KMS-11 (cell line): ENCODE measurements around the gene NR3C1.

Source experiments
- H2AFZ ChIP-seq: fragments of 200-600 bp; sonication (generic); 2 replicates; pipeline ENCODE4 v1.6.1; 2016; ENCODE audit warnings: antibody characterized with exemption, mixed run types, low read depth
- H3K27ac ChIP-seq: fragments of 200-600 bp; sonication (generic); 2 replicates; pipeline ENCODE4 v1.6.1; 2016; ENCODE audit warnings: mild to moderate bottlenecking, mixed run types
- H3K27me3 ChIP-seq: fragments of 200-600 bp; sonication (generic); 2 replicates; pipeline ENCODE4 v1.6.1; 2017; ENCODE audit warnings: mild to moderate bottlenecking, low read depth, mixed run types, moderate library complexity; ENCODE audit not compliant: insufficient read depth
- H3K36me3 ChIP-seq: fragments of 200-600 bp; sonication (generic); 2 replicates; pipeline ENCODE4 v1.6.1; 2017; ENCODE audit warnings: mild to moderate bottlenecking, mixed run types; ENCODE audit not compliant: insufficient read depth
- H3K4me1 ChIP-seq: fragments of 200-600 bp; sonication (generic); 2 replicates; pipeline ENCODE4 v1.6.1; 2016; ENCODE audit warnings: mild to moderate bottlenecking, low read depth, mixed run types; ENCODE audit not compliant: poor library complexity, severe bottlenecking
- H3K4me2 ChIP-seq: fragments of 200-600 bp; sonication (generic); 2 replicates; pipeline ENCODE4 v1.7.0; 2016; ENCODE audit warnings: mild to moderate bottlenecking, mixed run types
- H3K4me3 ChIP-seq: fragments of 200-600 bp; sonication (generic); IDR thresholded peaks from 2 replicates; pipeline ENCODE4 v1.6.1; 2017; ENCODE audit warnings: low read depth, low read length, mixed read lengths; ENCODE audit not compliant: insufficient read depth
- H3K79me2 ChIP-seq: fragments of 200-600 bp; sonication (generic); 2 replicates; pipeline ENCODE4 v1.6.1; 2016; ENCODE audit warnings: low read depth, mixed run types; ENCODE audit not compliant: insufficient read depth
- H3K9ac ChIP-seq: fragments of 200-600 bp; sonication (generic); 2 replicates; pipeline ENCODE4 v1.6.1; 2016; ENCODE audit warnings: mild to moderate bottlenecking, mixed run types
- H4K20me1 ChIP-seq: fragments of 200-600 bp; sonication (generic); 2 replicates; pipeline ENCODE4 v1.6.1; 2016; ENCODE audit warnings: mild to moderate bottlenecking, mixed run types; ENCODE audit not compliant: insufficient read depth
- TF ChIP-seq, protein P1 (sequence below): fragments of 200-600 bp; sonication (generic); conservative IDR thresholded peaks from 2 replicates; pipeline ENCODE4 v1.6.1; 2017; ENCODE audit warnings: low read depth, mild to moderate bottlenecking, antibody characterized with exemption, low read length, moderate library complexity, mixed read lengths

The NR3C1 gene

DNA sequence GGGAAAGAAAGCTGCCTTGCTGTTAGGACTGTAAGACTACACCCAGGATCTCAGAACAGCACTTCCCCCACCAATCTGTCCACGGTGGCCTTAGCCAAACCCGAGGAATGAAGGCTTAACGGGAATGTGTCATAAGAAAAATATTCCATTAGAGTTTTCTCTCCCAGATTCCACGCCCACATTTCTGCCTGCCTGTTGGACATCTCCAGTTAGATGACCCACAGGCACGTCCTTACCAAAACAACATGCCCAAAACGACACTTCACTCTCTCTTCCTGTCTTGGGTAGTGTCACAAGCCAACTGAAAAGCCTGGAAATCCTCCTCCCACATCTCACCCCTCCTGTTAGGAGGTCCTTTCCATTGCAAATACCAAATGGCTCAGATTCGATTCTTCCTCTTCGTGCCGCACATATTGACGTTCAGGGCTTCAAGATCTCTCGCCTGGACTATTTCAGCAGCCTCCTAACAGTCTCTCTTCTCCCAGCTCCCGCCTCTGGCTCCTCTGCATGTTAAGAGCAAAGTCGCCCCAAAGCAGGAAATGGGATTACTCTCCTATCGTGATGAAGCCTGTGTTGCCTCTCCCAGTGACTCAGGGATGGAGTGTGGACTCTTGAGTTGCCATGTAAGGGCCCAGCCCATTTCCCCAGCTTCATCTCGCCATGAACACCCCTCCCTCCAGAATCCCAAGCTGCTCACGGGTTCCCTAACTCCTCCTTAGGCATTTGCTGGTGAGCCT, 159.3 kb downstream of the NR3C1 start:
- Histone ChIP-seq H4K20me1 (no peaks in the 10 kb centered on the region), H3K36me3 (no peaks in the 10 kb centered on the region), H3K4me3 (no peak overlapping the region), H2AFZ (no peak overlapping the region), H3K27me3 (no peaks in the 10 kb centered on the region), H3K79me2 (no peaks in the 10 kb centered on the region), H3K9ac (no peak overlapping the region), H3K4me1 (no peaks in the 10 kb centered on the region), H3K27ac (no peak overlapping the region), H3K4me2 (no peak overlapping the region)
- TF ChIP-seq, protein P1, sequence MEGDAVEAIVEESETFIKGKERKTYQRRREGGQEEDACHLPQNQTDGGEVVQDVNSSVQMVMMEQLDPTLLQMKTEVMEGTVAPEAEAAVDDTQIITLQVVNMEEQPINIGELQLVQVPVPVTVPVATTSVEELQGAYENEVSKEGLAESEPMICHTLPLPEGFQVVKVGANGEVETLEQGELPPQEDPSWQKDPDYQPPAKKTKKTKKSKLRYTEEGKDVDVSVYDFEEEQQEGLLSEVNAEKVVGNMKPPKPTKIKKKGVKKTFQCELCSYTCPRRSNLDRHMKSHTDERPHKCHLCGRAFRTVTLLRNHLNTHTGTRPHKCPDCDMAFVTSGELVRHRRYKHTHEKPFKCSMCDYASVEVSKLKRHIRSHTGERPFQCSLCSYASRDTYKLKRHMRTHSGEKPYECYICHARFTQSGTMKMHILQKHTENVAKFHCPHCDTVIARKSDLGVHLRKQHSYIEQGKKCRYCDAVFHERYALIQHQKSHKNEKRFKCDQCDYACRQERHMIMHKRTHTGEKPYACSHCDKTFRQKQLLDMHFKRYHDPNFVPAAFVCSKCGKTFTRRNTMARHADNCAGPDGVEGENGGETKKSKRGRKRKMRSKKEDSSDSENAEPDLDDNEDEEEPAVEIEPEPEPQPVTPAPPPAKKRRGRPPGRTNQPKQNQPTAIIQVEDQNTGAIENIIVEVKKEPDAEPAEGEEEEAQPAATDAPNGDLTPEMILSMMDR, result no peak

DNA sequence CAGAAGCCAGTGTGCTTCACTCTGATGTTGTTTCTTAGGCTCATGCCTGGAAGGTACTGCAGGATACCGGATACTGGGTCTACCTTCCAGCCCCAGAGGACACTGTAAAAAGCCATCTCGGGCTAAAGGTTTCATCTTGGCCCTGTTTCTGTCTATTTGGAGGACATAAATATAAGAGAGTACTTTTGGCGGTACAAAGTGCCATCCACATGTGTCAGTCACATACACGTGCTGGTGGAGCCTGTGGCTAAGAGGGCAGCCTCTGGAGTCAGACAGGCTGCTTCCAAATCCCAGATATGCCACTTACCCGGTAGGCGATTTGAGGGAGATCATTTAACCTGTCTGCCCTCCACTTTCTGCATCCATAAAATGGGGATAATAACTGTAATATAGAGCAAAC, 160.4 kb downstream of the NR3C1 start:
- Histone ChIP-seq H3K4me3 (no peak overlapping the region), H3K4me2 (no peak overlapping the region), H3K4me1 (no peaks in the 10 kb centered on the region), H3K9ac (no peak overlapping the region), H2AFZ (no peak overlapping the region), H4K20me1 (no peaks in the 10 kb centered on the region), H3K36me3 (no peaks in the 10 kb centered on the region), H3K27me3 (no peaks in the 10 kb centered on the region), H3K27ac (no peak overlapping the region), H3K79me2 (no peaks in the 10 kb centered on the region)
- TF ChIP-seq, protein P1, result no peak

DNA sequence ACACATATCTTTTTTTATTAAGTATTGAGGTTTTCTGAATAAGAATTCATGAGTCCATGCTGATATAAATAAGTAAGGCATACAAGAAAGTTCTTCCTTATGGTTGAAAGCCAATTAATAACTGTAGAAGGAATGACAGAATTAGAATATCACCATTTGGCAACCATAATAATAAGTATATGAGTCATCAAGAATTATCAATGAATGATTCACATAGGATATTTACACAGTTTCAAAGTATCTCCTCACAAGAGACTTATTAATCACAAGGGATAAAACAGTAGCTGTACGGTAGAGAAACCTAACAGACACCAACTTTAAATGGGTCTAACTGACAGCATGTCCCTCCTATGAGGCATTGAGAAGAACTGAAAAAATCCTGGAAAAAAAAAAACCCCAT, 161.6 kb downstream of the NR3C1 start:
- no peak overlapping the region for H3K4me3 ChIP-seq
- H3K79me2 ChIP-seq, result no peaks in the 10 kb centered on the region
- H3K9ac ChIP-seq, result no peak overlapping the region
- no peak overlapping the region for H3K4me2 ChIP-seq
- no peaks in the 10 kb centered on the region for H3K36me3 ChIP-seq
- H3K4me1 ChIP-seq, result no peaks in the 10 kb centered on the region
- H3K27me3 ChIP-seq, result no peaks in the 10 kb centered on the region
- TF ChIP-seq, protein P1, result no peak
- H3K27ac ChIP-seq, result no peak overlapping the region
- H2AFZ ChIP-seq, result no peak overlapping the region
- no peaks in the 10 kb centered on the region for H4K20me1 ChIP-seq

DNA sequence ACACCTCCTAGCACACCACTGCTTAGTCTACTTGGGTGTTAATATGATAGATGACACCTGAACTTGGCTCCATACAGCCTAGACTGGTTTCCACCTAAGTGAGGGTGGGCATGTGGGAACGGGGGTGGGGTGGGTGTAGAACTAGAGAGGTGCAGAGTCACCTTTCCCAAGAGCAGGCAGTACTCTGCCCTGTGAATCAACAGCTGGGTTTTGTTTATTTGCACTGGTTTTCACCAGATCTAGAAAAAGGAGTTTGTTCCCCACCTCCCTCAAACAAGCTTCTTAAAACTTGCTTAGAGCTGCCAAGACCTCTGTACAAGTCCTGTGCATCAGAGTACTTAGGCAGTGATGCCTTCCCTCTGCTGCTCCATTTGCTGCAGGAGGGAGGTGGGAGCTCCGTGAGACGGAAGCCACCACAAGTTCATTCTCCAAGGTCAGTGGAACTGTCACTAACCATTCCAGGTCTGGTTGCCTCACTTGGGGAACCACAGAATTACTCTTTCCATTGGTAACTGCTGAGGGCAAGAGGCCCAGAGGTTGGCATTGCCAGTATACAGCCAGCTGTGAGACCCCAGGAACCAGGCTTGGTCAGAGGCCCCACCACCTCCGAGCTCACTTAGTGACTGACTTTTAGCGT, 163.5 kb downstream of the NR3C1 start:
- no peaks in the 10 kb centered on the region for H3K27me3 ChIP-seq
- H3K4me1 ChIP-seq, result no peaks in the 10 kb centered on the region
- no peak overlapping the region for H3K4me3 ChIP-seq
- no peaks in the 10 kb centered on the region for H3K79me2 ChIP-seq
- H3K36me3 ChIP-seq, result no peaks in the 10 kb centered on the region
- no peak overlapping the region for H2AFZ ChIP-seq
- H4K20me1 ChIP-seq, result no peaks in the 10 kb centered on the region
- no peak overlapping the region for H3K9ac ChIP-seq
- TF ChIP-seq, protein P1, result no peak
- H3K4me2 ChIP-seq, result no peak overlapping the region
- no peak overlapping the region for H3K27ac ChIP-seq
